Activated T-cell treated with anti-CD3 and anti-CD28 coated beads for 48 hours (primary cell): ENCODE data around the gene TMEM123.

ENCODE experiments used
- DNase-seq: peaks from one replicate; pipeline ENCODE4 v3.0.0-alpha.2; 2020; ENCODE audit warnings: low read depth

The TMEM123 gene

GRCh38 chr11:102452461-102453301 lies at the start of gene TMEM123:
TSS of gene TMEM123 (minus strand) at chr11:102452765. CDS start at chr11:102452623, 142 bp downstream.
- DNase-seq = peak; percentile 86

GRCh38 chr11:102500829-102501228 lies 48.3 kb upstream of the TMEM123 start:
- no peak for DNase-seq

- DNase-seq = no peak
Measured at GRCh38 chr11:102499931-102500330, 47.4 kb upstream of the TMEM123 start.

- DNase-seq = no peak
Measured at GRCh38 chr11:102499151-102499550, 46.6 kb upstream of the TMEM123 start.

GRCh38 chr11:102497061-102497460 lies 44.5 kb upstream of the TMEM123 start:
- no peak for DNase-seq

GRCh38 chr11:102495161-102496042 lies 42.8 kb upstream of the TMEM123 start:
- no peak for DNase-seq

- no peak for DNase-seq
Measured at GRCh38 chr11:102494216-102494615, 41.7 kb upstream of the TMEM123 start.

GRCh38 chr11:102493524-102493923 lies 41.0 kb upstream of the TMEM123 start:
- no peak for DNase-seq

GRCh38 chr11:102491969-102492368 lies 39.4 kb upstream of the TMEM123 start:
- no peak for DNase-seq

GRCh38 chr11:102489186-102490145 lies 36.9 kb upstream of the TMEM123 start:
- no peak for DNase-seq

GRCh38 chr11:102488208-102488607 lies 35.6 kb upstream of the TMEM123 start:
- no peak for DNase-seq

- DNase-seq = no peak
Measured at GRCh38 chr11:102487214-102487613, 34.6 kb upstream of the TMEM123 start.

- no peak for DNase-seq
Measured at GRCh38 chr11:102486584-102486983, 34.0 kb upstream of the TMEM123 start.

GRCh38 chr11:102485095-102485722 lies 32.6 kb upstream of the TMEM123 start:
- DNase-seq = no peak

- no peak for DNase-seq
Measured at GRCh38 chr11:102482433-102482832, 29.9 kb upstream of the TMEM123 start.

- no peak for DNase-seq
Measured at GRCh38 chr11:102479733-102480132, 27.2 kb upstream of the TMEM123 start.

GRCh38 chr11:102478673-102479299 lies 26.2 kb upstream of the TMEM123 start:
- no peak for DNase-seq

- no peak for DNase-seq
Measured at GRCh38 chr11:102476812-102477211, 24.2 kb upstream of the TMEM123 start.

GRCh38 chr11:102476069-102476468 lies 23.5 kb upstream of the TMEM123 start:
- DNase-seq = no peak

- DNase-seq = no peak
Measured at GRCh38 chr11:102473543-102473942, 21.0 kb upstream of the TMEM123 start.

GRCh38 chr11:102472127-102472526 lies 19.6 kb upstream of the TMEM123 start:
- no peak for DNase-seq
